GM12878 (cell line): ENCODE results near the gene AP2B1. TPM values are rescaled to one million over a fixed set of nuclear protein-coding genes. Genes with fewer than 3 reads are reported as not detected.

Experiments used
- BHLHE40 ChIP-seq, 2 experiments: fragments of 450-650 bp in 1 of 2; IDR thresholded peaks; 2 replicates each; pipeline ENCODE4 v1.6.1; 2011 to 2017; ENCODE audit warnings: low read depth in 2 of 2, borderline replicate concordance in 1 of 2, improper control_type of control experiment in 1 of 2, low read length in 1 of 2, mild to moderate bottlenecking in 1 of 2
- HDAC6 ChIP-seq: fragments of 200-600 bp; sonication (generic); IDR thresholded peaks from one replicate; pipeline ENCODE4 v1.8.0; 2017; ENCODE audit warnings: antibody characterized with exemption; ENCODE audit not compliant: unreplicated experiment
- MTA2 ChIP-seq: fragments of 450-650 bp; IDR thresholded peaks from 2 replicates; pipeline ENCODE4 v1.6.1; 2016; ENCODE audit warnings: low read depth, mild to moderate bottlenecking, moderate library complexity
- PKNOX1 ChIP-seq: fragments of 450-650 bp; IDR thresholded peaks from 2 replicates; pipeline ENCODE4 v1.6.1; 2016; ENCODE audit warnings: mild to moderate bottlenecking
- POLR2A ChIP-seq: IDR thresholded peaks from 2 replicates; pipeline ENCODE4 v1.6.1; 2011; ENCODE audit warnings: low read depth, mild to moderate bottlenecking, low read length
- SIN3A ChIP-seq: IDR thresholded peaks from 2 replicates; pipeline ENCODE4 v1.6.1; 2012; ENCODE audit warnings: low read depth, low read length, improper control_type of control experiment
- SREBF1 ChIP-seq: IDR thresholded peaks from 2 replicates; pipeline ENCODE4 v1.6.1; 2012; ENCODE audit warnings: mild to moderate bottlenecking, low read length
- STAT1 ChIP-seq: fragments of 450-650 bp; conservative IDR thresholded peaks from 2 replicates; pipeline ENCODE4 v1.6.1; 2014; ENCODE audit warnings: antibody characterized with exemption, mild to moderate bottlenecking
- ZBTB33 ChIP-seq: fragments of 450-650 bp; IDR thresholded peaks from 2 replicates; pipeline ENCODE4 v1.6.1; 2017; ENCODE audit warnings: mild to moderate bottlenecking
- ZNF687 ChIP-seq: fragments of 450-650 bp; IDR thresholded peaks from 2 replicates; pipeline ENCODE4 v1.6.1; 2017; ENCODE audit warnings: mild to moderate bottlenecking, moderate library complexity
- polyA plus RNA-seq, 11 experiments: library from polyadenylated mRNA; depleted of rRNA in 4 of 11; unstranded in 6 of 11; stranded (reverse) in 5 of 11; fragments of >200 nt; fragmentation: Nextera tagmentation in 4 of 11; fragmentation: Illumina TruSeq in 1 of 11; extraction: Ambion mirVana in 4 of 11; extraction: Trizol in 1 of 11; gene quantifications; 1 replicate in 1 of 11; 2 replicates in 10 of 11; pipeline versions ENCODE4 v1.2.1 to v1.2.3, GENCODE V29; 2011 to 2016; ENCODE audit warnings: inconsistent platforms in 2 of 11, missing spikeins in 2 of 11, low read depth in 1 of 11
- total RNA-seq, 4 experiments: library from RNA; depleted of rRNA in 3 of 4; stranded (reverse); fragments of >200 nt in 3 of 4; fragmentation: Illumina TruSeq in 1 of 4; extraction: Trizol in 1 of 4; gene quantifications; 2 replicates each; pipeline versions ENCODE4 v1.2.1 to v1.2.3, GENCODE V29; 2013 to 2021

AP2B1 gene
- total and polyA plus RNA-seq, 10 of the 15 experiments (the other 5 are each of a cell fraction or from before 2014, with no cell fraction given) = 18.6 to 112 (median 53.9) TPM

- TF ChIP-seq PKNOX1 = no peak
- TF ChIP-seq STAT1 = no peak
- TF ChIP-seq HDAC6 = no peak
- TF ChIP-seq BHLHE40 (IDR thresholded peaks at IDR 0.05; ENCODE audit: borderline replicate concordance in 1 of 2, low read depth in 2 of 2, low read length in 1 of 2) = no peak
- no peak for TF ChIP-seq MTA2
- no peak for TF ChIP-seq ZNF687
- no peak for TF ChIP-seq POLR2A
- TF ChIP-seq ZBTB33 = no peak
- TF ChIP-seq SREBF1 = no peak
- TF ChIP-seq SIN3A = no peak
Measured at GRCh38 chr17:35760587-35760986, 173.5 kb downstream of the AP2B1 start, which contains the start of gene C17orf50 (continued).
